ENCODE results near the gene SHISA4.

Gene SHISA4

GRCh38 chr1:201882665-201883132 is 6.0 kb upstream of the SHISA4 start:
- DNase-seq: peak; percentile 86 to 91

GRCh38 chr1:201883266-201883665 is 5.4 kb upstream of the SHISA4 start:
- no peak for DNase-seq

GRCh38 chr1:201883786-201884185 is 4.9 kb upstream of the SHISA4 start:
- peak; percentile 66 to 78 for DNase-seq

GRCh38 chr1:201884425-201884824 is 4.3 kb upstream of the SHISA4 start:
- DNase-seq: no peak

- no peak for DNase-seq
Measured at GRCh38 chr1:201885531-201886075, 3.1 kb upstream of the SHISA4 start.

DNA sequence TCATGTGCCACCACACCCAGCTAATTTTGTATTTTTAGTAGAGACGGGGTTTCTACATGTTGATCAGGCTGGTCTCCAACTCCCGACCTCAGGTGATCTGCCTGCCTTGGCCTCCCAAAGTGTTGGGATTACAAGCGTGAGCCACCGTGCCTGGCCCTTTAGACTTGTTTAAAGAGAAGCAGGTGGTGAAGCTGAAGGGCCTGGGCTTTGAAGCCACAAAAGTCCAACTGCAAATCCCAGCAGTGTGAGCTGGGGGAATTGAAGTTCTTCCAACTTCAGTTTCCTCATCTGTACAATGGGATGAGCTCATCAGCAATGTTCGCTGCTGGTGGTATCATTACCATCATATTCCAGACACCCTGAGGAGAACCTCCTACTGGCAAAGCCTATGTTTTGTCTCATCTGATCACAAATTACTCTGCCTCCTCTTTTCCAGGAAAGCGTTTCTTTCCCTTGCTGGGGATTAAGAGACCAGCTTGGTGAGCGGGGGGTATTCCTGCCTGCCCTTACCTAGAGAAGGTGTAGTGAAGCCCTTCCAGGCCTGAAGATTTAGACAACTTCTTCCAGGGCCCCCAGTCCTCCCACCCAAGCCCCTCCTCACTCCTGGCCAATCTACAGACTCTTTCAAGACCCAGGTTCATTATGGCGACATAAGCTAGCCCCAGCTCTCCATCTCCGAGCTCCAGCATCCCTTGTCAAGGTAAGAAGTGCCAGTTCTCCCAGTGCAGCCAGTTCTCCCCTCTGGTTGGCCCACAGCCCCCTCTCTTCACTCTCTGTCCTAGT is 2.4 kb upstream of the SHISA4 start:
- no peak for DNase-seq

DNA sequence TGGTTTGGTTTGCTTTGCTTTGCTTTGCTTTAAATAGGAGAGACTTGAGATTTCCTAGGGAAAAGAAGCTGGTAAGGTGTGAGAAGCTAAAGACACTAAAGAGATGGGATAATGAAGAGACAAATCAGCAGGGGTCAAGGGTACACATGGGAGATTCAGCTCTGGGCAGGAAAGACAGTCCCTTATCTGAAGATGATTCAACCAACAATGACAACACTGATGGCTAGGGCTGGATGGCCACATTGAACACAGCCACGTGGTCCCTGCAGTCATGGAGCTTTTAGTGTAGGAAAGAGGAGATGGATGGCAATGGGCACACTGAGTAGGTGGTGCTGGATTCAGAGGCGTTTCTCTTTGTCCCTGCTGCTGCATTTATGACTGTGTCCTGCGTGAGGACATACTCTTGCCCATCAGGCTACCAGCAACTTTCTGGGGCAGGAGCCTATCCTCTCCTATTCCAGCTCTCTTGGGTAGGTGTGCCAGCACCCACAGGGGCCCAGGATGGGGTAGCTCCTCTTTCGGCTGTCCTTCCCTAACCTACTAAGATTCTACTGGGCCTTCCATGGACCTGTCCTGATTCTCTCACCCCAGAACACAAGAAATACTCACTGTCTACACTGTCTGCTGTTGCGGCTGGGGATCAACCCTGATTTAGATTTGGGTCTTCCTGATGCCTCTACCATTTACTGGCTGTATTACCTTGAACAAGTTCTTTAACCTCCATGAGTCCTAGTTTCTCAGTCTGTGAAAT is 1.4 kb upstream of the SHISA4 start:
- no peak for DNase-seq

GRCh38 chr1:201889090-201889968 is 631 bp downstream of the SHISA4 start:
- DNase-seq: no peak

DNA sequence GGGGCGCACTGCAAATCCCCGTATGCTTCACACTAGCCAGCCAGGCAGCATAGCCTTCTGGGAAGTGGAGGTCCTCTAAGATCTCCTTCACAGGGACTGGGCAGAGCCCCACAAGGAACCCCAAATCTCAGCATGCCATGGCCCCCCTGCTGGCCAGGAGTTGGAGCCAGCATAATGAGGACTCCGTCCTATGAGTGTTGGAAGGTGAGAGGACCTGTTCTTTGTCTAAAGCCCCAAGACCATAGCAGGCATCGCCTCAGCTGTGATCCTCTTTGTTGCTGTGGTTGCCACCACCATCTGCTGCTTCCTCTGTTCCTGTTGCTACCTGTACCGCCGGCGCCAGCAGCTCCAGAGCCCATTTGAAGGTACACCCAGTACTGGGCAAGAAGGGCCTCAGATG is 1.5 kb downstream of the SHISA4 start:
- DNase-seq: no peak

- no peak for DNase-seq
Measured at GRCh38 chr1:201890806-201891450, 2.2 kb downstream of the SHISA4 start.

DNA sequence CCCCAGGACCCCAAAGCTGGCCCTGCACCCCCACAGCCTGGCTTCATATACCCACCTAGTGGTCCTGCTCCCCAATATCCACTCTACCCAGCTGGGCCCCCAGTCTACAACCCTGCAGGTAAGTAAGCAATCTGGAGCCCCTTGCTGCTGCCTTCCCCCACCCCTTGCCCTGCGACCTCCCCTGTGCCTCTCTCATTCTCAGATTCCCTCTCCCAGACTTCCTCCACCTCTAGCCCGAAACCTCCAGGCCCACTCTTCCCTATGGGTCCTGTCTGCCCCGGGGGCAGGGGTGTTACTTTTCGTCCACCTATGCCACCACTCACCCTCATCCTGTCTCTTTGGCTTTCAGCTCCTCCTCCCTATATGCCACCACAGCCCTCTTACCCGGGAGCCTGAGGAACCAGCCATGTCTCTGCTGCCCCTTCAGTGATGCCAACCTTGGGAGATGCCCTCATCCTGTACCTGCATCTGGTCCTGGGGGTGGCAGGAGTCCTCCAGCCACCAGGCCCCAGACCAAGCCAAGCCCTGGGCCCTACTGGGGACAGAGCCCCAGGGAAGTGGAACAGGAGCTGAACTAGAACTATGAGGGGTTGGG is 2.9 kb downstream of the SHISA4 start:
- DNase-seq: no peak

- no peak for DNase-seq
Measured at GRCh38 chr1:201892211-201892610, 3.5 kb downstream of the SHISA4 start.

- no peak for DNase-seq
Measured at GRCh38 chr1:201893431-201893830, 4.7 kb downstream of the SHISA4 start.

DNA sequence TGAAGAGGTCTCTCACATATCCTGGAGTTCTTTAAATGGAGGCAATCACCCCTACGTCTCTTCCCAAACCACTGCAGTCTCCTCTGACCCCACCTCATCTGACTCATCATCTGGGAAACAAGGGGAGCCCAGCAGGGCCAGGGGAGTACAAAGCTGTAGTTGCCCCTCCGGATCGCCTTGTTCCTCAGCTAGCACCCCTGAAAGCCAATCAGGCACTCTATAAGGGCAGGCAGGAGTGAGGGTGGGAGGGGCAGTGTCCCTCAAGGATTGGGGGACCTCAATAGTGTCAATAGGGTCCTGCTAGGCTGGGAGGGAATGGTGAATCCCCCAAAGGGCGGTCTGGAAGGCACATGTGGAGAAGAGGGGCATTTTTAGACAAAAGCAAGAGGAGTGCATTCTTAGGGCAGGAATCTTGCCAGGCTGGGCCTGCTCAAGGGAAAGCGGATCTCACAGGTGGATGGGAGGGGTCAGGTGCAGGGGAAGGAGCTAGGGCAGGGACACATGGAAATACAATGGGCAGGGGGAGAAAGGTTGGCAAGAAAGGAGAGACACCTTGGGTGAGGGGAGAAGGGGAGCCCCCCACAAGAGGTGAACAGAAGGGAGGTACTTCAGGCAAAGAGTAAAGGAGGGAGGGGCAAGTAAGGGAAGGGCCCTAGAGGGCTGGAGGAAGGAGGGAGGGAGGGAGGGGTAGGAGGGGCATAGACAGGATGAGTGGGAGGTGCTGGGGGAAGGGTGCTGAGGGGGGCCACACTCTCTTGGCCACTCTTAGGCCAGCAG is 5.8 kb downstream of the SHISA4 start:
- no peak for DNase-seq

- DNase-seq: no peak
Measured at GRCh38 chr1:201895120-201895665, 6.5 kb downstream of the SHISA4 start.

GRCh38 chr1:201895913-201896807 is 7.5 kb downstream of the SHISA4 start:
- peak; percentile 73 to 93 for DNase-seq

DNA sequence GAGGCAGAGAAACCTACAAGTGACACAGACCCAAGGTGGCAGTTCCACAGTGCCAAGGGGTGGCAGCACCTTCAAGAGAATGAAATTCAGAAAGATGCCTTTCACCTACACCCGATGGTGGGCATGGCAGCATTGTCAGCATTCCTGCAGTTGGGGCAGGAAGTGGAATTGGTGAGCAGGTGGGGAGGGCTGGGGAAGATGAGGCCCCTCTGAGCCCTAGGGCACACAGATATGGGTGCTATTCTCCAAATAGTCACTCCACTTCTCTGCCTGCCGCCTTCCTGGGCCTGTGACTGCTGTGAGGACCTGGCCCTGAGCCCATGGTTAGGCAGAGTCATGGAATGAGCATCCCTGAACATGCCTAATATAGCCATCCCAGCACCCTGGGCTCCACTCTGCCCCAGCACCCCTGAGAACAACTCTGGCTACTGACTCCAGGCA is 8.3 kb downstream of the SHISA4 start:
- DNase-seq: no peak

DNA sequence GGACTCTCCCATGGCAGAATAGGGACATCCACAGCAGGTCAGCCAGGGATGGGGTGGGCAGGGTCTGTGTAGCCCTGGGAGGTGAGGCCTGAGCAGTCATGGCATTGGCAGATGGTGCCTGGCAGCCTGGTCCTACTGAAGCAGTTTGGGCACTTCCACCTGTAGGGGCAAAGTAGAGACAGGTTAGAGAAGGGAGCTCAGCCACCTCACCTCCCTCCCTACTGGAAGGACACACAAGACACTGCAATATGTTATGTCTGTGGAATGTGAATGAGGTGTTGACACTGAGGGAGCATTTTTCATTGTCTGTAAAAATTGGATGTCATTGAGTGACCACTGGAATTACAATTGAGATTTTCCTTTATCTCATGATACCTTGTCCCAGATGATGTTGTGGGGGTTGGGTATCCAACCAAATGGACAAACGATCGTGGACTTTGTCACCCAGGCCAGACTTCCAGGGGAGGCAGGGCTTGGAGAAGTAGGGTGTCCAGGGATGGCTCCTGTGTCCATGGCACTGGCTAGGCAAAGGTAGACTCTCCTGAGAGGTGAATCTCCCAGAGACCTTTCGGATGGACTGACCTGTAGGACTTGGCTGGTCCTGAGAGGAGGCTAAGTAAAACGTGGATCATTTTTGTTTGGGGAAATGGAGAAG is 9.7 kb downstream of the SHISA4 start:
- DNase-seq: no peak

GRCh38 chr1:201898992-201899391 is 10.3 kb downstream of the SHISA4 start:
- DNase-seq: no peak
